Inflammatory macrophage treated with lipopolysaccharide for 1 hour (primary cell): Measurements from ENCODE around the gene YWHAB.

Experiments
- DNase-seq, 2 donors: peaks; one replicate each; pipeline ENCODE4 v3.0.0-alpha.2; 2020 to 2022

YWHAB gene

DNA sequence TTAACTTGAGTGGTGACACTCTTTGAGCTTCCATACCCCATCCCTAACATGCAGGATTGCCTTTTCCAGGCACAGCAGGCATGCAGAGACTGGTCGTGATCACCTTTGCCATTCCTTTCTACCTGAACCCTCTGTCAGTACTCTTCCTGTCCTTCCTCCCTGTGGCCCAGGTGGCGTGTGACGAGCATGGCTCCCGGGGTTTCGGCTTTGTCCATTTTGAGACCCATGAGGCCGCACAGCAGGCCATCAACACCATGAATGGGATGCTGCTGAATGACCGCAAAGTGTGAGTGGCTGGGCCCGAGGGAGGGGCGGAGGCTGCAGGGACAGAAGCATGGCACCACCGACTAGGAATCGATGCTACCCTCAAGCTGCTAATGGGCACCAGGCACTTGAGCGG is 31.1 kb downstream of the YWHAB start:
- DNase-seq = no peak

DNA sequence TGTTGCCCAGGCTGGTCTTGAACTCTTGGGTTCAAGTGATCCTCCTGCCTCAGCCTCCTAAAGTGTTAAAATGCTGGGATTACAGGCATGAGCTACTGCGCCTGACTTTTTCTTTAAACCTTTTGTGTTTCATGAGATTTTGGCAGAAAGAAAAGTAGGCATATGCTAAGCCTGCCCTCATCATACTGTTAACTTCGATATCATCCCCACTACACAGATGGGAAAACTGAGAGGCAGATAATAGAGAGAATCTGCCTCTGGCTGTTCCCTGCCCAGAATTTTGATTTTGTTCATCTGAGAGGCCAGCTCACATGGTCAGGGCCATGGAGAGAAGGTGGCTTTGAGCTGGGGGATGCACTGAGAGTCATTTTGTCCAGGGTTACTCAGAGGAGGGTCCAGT is 31.9 kb downstream of the YWHAB start:
- DNase-seq = no peak

DNA sequence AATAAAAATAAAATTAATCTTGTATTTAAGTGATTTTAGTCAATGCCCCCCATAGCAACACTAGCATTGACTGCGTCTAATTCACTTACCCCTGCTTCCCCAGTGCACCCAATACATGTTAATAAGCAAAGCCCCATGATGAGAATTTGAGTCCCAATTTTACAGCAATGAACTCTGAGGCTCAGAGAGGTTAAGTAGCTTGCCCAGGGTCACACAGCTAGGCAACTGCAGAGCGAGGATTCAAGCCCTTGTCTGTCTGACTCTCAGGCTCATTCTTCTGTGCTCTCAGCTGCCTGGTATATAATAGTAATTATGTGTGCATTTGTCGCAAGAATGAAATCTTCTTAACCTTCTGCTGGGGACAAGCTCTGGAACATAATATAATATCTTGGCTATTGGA is 32.8 kb downstream of the YWHAB start:
- no peak for DNase-seq

DNA sequence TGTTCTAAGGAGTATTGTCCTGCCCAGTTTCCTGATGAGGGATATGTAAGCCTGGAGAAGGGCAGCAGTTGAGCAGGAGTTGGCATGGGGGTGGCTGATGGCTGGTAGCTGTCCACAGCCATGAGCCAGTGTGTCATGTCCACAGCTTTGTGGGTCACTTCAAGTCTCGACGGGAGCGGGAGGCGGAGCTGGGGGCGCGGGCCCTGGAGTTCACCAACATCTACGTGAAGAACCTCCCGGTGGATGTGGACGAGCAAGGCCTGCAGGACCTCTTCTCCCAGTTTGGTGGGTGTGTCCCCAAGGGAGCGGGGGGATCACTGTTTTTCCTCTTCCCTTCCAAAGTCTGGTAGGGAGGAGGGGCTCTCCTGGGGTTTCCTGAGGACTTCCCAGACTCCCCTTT is 33.3 kb downstream of the YWHAB start:
- no peak for DNase-seq

DNA sequence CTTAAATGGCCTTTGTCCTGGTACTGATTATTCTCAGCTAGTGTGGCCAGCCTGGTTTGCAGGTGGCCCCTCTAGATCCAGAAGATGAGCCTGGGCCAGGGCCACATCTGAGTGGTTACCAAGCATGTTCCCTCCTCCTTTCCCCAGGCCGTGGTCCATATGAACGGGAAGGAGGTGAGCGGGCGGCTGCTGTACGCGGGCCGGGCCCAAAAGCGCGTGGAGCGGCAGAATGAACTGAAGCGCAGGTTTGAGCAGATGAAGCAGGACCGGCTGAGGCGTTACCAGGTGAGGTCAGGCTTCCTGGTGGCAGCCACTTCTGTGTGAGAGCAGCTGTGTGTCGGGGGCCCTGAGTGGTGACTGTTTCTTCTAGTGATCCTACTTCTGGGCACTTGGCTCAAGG is 35.9 kb downstream of the YWHAB start:
- DNase-seq = no peak

DNA sequence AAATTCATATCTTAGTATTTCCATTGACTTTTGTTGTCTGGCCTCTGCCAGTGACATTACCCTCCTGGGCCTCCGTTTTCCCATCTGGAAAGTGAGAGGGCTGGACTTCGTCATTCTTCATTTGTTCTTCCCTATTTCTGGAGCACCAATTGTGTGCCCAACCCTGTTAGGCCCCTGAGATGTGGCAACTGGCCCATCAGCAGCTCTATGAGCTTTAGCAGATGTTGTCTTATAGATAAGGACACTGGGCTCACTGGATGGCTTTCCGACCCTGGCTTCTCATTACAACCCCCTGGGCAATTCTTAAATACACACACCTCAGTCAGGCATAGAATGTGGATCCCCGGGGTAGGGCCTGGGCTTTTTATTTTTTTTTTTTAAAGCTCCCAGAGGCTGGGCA is 39.0 kb downstream of the YWHAB start:
- no peak for DNase-seq

DNA sequence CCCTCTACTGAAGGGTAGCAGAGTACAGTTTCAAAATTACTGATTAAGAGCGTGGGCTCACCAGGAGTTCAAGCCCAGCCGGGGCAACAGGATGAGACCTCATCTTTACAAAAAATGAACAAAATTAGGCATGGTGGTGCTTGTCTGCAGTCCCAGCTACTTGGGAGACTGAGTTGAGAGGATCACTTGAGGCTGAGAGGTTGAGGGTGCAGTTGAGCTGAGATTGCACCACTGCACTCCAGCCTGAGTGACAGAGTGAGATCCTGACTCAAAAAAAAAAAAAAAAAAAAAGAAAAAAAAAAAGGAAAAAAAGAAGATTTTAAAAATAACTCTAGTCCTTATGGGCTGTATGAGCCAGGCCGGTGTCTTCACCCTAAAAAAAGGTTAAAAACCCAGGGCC is 43.1 kb downstream of the YWHAB start:
- DNase-seq = no peak

DNA sequence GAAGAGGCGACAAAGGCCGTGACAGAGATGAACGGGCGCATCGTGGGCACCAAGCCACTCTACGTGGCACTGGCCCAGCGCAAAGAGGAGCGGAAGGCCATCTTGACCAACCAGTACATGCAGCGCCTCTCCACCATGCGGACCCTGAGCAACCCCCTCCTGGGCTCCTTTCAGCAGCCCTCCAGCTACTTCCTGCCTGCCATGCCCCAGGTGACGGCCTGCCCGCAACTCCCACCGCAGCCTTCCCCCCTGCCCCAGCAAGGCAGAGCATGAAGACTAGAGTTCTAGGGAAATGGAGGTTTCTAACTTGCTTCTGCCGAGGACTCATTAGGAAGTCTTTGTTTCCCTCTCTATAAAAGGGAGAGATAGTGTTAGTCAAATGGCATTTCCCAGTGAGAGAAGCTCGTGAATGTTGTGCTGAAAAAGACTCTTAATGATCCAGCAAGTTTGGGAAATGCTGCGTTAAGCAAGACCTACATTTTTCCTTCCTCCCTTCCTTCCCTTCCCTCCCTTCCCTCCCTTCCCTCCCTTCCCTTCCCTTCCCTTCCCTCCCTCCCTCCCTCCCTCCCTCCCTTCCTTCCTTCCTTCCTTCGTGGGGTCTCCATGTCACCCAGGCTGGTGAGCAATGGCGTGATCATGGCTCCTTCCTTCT is 45.1 kb downstream of the YWHAB start:
- DNase-seq = no peak

DNA sequence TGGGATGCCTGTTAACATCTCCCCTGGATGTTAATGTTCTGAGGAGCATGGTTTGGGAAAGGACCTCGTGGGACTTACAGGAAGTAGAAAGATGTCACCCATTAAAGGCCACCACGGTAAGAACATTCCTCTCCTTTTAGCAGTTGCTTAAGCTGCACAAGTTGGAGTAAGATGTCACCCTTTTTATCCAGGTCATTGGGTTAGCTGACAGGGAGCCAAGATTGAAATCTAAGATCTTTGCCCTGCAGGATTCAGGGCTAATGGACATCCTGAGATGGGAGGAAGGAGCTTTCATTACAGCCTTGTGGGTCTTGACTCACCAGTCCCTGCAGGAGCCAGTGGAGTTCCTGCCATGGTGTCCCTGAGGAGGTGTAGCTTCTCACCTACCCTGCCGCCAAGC is 46.4 kb downstream of the YWHAB start:
- DNase-seq = no peak

DNA sequence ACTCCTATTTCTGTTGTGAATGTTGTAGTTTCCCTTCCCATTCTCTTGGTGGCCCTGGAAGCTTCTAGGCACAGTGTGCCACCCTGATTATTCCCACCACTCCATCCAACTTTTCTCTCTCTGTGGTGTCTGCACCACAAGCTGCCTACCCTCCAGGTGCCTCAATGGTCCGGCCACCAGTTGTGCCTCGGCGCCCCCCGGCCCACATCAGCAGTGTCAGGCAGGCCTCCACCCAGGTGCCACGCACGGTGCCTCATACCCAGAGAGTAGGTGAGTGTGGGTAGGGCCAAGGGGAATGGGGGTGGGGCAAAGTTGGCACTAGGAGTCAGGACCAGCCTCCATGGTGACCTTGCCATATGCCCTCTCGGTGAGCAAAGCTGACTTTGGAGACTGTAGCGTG is 47.4 kb downstream of the YWHAB start:
- no peak for DNase-seq

DNA sequence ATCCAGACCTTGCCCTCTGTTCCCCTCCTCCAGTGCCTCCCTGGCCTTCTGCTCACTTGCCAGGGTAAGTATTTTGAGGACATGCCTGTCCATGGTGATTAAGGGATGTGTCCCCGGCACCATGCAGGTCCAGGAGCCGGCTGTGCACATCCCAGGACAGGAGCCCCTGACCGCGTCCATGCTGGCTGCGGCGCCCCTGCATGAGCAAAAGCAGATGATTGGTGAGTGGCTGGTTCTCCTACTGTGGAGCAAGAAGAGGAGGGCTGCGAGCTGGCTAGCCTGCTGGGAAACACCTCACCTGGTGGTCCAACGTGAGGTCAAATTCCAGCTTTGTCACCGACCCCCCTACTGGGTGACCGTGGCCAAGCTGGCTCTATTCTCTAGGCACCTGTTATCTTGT is 51.0 kb downstream of the YWHAB start:
- no peak for DNase-seq

DNA sequence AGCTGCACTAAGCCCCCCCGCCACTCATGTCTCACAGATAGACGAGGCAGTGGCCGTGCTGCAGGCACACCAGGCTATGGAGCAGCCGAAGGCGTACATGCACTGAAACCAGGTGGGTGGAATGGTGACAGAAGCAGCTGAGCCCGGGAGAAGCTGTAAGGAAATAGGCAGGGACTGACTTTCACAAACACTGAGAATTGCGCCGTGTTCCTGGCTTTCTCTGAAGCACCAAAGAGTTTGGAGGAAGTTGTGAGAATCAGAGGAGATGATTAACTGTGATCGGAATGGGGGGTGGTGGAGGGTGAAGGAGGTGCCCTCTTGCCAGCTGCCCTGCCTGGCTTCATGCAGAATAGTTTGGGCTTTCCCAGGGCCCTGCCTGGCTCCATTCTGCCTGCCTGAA is 53.1 kb downstream of the YWHAB start:
- no peak for DNase-seq

DNA sequence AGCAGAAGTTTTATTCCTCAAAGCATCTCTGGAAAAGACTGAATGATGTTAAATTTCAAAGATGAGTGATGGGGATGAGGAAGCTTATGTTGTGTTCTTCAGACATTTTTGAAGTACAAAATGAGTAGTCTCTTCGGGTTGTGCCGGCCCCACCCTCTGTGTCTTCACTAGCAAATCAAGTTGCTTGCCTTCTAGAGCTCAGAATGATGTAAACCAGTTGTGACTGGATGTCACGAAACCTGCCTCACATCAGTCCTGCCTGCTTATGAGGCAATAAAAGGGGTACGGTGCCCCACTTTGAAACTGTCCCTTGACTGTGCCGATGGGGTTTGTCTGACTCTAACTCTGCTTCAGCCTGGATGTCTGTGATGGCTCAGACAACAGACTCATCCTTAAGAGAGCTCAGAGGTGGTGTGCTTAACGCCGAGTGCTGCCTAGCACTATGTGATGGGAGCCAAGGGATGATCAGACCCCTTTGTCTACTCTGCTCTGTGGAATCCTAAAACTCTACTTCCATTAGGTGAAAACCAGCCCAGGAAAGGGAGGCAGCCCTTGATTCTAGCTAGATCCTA is 55.7 kb downstream of the YWHAB start:
- no peak for DNase-seq

DNA sequence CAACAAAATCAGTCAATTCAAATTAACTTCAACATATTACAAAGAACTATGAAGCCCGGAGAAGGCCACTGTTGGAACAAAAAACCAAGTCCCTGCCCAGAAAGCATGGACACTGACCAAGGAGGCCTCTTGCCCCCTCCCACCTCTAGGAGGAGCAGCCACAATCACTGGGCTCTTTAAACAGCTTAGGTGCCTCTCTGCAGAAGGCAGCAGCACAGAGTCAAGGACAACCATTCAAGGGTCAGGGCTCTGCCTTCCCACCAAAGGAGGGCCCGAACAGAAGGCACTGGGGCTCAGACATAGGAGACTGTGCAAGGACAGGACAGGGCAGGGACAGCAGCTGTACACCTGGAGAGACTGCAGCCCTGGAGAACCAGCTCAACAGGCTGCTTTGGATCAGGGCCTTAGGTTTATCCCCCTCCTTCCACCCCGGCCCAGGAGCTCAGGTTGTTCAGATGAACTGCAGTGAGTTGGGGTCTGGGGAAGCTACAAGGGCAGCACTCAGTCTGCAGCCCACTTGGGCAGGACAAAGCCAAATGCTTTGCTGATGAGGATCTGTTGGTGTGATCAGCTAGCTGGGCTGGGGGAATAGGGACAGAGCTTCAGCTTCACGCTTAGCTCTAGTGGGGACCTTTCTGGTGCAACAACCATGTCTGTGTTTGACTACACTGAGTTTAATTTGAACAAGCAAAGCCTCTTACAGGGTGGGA is 56.9 kb downstream of the YWHAB start:
- no peak for DNase-seq

DNA sequence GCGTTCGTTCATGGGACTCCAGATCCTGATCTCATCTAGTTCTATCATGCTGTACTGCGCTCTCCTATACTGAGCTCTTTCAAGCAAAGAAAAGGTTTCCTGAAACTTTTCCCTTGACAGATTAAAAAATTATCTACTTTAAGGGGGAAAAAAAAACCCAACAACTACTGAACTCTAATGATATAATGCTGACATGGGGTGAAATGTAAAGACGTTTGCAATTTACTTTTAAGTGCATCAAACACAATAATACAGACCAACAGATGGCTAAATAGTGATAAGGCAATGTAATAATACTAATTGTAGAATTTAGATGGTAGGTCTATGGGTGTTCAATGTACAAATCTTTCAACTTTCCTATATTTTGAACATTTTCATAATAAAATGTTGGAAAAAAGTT is 58.3 kb downstream of the YWHAB start:
- DNase-seq = no peak

DNA sequence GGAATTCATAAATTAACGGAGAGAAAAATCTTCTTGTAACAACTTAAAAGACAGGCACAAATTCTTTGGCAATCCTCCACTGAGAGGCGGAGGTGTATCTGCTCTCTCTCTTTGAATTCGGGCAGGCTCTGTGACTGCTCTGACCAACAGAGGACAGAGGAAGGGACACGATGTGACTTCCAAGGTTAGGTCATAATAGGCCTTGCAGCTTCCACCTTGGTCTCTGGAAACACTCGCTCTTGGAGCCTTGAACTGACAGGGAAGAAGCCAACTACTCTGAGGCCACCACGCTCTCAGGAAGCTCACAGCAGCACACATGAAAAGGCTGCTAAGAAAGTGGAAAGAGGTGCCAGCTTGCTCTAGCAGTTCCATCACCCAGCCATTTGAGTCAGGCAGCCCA is 59.8 kb downstream of the YWHAB start:
- no peak for DNase-seq

DNA sequence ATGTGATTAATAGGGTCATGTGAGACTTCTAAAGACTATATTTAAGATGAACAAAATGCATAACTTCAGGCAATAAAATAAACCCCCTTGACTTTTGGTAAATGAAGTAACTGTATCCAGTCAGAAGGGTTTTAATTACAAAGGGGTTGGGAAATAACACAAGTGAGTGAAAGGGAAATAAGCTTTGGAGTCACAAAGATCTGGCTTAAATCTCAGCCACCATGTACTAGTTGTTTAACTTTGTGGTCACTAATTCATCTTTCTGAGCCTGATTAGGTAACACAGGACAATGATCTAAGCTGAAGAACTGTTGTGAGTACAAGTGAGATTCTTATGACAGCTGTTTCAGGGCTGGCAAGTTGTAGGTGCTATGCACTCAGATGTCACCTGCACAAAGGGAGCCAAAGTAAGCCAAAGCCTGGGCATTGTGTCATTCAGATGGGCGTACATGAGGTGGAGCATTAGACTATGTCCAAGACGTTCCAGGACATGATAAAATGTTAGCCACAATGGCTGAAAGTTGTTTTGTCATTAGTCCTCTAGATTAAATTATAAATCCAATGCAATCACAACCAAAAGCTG is 60.9 kb downstream of the YWHAB start:
- DNase-seq = no peak

DNA sequence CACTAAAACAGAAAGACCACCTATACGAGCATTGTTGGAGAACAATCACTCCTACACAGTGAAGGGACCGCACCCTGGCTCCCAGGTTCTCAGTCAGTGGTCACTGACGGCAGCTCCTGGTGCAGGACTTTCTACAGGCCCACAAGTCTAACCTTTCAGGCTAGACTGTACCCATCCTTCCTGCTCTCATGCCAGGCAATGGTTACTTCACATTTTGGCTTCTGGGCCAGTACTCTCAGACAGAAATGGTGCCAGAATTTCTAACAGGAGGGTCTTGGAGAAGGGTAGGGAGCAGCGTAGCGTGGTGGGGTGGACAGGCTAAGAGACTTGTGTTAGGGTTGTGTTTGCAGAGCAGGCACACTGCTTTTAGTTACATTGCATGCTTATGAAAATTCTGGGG is 62.6 kb downstream of the YWHAB start:
- no peak for DNase-seq

DNA sequence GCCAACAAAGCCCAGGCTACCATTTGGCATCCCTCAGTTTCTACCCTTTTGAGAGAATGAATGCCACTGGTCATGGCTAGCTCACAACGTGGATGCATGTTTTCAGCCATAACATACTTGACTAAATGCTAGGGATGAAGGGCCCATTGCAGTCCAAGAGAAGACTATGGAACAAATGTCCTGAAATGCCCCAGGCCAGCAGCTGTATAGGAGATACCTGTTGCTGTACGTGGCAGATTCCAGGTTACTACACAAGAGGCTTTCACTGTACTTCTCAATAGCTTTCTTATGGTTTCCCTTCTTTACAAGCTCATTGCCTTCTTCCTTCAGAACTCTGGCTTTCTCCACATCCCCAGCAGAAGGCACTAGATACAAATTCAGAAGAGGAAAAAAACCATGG is 63.0 kb downstream of the YWHAB start:
- no peak for DNase-seq

DNA sequence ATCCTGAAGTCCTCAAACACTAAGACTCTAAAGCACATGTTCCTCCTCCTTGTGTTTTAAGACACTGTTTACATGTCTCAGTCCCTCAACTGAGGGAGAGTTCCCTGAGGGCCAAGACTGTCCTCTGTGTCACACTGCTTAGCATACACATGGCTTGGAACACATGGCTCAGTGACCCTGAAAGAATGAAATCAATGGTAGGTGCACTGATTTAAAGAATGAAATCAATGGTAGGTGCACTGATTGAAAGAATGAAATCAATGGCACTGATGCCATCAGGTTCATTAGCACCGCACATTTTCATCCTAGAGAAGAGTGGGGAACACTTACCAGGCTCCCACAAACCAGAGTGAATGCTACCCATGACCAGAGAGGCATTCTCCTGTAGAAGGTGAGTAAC is 64.9 kb downstream of the YWHAB start:
- DNase-seq = no peak

DNA sequence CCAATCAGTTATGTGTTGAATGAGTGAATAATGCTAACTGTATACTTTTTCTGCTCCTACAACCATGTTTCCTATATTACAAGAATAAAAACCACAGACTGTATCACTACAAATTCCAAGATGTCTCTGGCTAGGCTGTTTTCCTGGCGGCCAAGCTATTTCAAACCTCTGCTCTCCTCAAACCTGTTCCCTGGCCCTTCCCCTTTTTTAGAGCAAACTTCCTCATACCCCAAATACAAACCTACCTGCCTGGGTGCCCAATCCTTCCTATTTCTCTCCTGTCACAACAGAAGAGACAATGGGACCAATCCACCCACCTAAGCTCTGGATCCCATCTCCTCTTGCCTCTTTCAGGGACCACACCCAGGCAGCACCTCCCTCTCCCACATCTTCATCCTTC is 67.2 kb downstream of the YWHAB start:
- no peak for DNase-seq

DNA sequence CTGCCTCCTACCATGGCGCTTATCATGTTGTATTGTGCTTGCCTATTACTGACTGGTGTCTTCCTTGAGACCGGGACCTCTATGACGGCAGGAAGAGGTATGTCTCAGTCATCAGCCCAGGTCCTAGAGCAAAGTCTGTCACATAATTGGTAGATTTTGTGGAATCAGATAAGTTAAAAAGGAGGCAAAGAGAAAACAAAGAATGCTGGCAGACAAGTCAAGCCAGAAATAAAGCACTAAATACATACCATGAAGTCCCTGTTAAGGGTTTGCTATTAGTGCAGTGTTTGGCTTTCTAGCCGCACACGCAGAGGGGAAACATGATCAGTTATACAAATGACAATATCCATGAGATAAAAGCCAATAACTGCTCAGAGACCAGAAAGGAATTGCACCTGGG is 68.7 kb downstream of the YWHAB start:
- DNase-seq = no peak

DNA sequence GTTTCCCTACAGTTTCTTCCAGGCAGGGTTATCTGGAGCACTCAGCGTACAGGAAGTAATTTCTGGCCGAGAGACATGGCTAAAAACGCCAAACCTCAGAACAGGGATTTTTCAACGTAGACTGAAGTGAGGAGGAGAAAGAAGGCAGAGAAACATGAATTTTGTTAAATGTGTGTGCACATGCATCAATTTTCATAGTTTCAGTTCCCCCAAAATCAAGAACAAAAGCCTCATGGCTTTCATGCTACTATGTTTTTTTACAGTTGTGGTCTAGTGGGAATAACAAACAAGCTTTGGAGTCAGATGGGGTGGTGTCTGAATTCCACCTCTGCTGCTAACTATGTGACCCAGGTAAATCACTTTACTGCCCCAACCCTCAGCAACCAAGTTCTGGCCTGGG is 69.8 kb downstream of the YWHAB start:
- DNase-seq = no peak

DNA sequence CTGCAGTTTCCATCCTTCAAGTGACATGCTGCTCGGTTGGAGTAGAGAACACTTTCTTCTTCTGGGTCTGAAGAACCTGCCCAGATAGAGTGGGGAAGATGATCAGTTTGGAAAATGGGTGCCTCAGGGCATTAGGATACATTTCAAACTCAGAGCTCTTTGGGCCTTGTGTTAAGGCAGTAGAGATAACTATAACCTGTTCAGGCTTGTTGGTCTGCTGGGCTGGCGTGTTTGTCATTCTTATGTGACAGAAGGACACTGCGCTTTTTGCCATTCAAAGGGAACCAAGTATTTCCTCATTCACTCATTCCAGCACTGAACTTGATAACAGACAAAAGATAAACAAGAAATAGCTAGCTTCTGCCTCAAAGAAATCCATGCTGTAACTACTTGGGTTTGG is 70.9 kb downstream of the YWHAB start:
- DNase-seq = no peak
